NCI-H2171 (cell line): ENCODE data around the gene SPDYE3.

ENCODE experiments used
- DNase-seq: peaks from one replicate; lab custom pipeline; 2025; lab: John Stamatoyannopoulos, UW

Gene SPDYE3

DNA sequence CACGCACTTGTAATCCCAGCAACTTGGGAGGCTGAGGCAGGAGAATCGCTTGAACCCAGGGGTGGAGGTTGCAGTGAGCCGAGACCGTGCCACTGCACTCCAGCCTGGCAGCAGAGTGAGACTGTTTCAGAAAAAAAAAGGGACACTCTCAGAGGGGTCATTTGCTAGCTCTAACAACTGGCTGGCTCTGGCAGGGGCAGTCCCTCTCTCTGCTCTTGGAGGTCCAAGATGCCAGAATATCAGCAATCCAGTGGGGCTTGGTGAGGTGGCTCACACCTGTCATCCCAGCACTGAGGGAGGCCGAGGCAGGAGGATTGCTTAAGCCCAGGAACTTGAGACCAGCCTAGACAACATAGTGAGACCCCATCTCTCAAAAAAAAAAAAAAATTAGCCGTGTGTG is 63.2 kb downstream of the SPDYE3 start:
- DNase-seq, result no peak

DNA sequence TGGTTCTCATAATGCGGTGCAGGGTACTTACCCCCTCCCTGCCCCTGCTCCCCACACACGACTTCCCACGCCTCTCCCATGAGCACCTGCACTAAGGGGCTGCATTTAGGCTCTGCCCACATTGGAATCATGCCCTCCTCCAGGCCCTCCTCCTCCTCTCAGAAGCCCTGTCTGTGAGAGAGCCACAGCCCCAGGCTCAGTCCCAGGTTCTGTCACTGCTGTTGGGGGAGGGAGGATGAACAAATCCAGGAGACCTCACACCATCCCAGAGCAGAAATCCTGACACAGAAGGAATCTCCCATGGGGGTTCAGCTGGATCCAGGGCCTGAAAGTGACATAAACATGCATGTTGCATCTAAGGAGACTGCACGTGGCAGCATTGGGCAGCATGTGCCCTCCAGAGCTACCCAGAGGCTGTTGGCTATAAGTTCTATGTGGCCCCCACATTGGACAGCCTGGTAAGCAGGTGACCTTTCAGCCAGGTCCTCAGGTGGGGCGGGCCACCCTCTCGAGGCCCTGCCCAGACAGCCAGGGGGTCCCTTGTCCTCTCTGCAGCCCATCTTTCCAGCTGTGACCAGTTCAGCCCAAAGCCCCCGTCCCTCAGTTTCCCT is 64.2 kb downstream of the SPDYE3 start:
- no peak for DNase-seq
